GM19438 (cell line): ENCODE measurements around the gene UNC5C.

Experiments
- ATAC-seq: cut with Tn5 transposase; IDR thresholded peaks from one replicate; pipeline ENCODE4 v1.9.1; 2021; ENCODE audit warnings: low read depth; ENCODE audit not compliant: unreplicated experiment

Gene UNC5C

DNA sequence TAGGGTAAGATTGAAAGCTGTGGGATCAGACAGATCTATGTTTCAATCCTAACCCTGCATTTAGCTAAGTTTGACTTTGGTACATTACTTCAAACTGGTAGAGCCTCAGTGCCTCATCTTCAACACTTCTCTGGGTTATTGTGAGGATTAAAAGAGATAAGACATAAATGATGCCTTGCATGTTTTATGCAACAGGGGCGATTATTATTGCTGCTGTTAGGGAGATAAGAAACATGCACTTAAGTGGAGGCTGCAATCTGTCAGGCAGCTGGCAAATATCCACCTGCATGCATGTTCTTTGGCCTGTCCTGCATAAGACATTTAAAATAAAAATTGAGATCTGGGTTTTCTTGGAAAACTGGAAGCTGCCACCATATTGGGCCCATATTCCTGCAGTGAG is 24.6 kb downstream of the UNC5C start:
- no peak for ATAC-seq

DNA sequence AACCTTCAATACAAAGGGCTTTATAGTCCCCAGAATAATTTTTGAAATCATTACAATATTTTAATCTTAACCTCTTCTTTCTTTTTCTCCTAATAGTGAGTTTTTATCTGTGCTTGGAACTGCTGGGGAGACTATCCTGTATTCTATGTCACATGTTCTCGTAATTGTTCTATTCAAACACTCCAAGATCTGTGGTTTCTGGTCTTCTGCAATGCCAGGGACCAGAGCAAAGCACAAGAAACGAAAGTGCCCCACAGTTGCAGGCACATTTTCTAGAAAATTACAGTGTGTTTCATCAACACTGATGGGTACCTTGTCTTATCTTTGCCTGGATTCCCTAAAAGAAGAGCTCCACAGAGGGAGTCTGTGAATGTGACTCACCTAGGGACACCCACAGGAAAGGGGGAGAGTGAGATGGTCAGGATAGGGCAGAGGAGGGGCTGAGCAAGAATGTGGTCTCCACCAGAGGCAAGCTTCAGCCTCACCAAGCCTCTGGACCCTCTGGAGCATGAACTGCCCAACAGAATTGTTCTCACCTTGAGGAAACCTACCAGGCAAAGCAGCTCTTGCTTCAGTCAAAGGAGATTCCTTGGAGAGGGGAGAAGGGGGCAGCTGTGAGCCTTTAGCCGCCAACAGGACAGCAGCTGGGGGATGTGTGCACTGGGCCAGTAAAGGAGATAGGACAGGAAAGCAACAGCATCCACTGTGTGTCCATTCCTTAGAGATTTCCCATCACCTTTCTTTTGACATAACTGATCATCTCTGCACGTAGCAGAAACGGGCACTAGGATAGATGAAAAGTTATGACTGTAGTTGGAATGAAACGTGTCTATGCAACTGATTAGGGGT is 25.9 kb downstream of the UNC5C start:
- ATAC-seq = no peak

DNA sequence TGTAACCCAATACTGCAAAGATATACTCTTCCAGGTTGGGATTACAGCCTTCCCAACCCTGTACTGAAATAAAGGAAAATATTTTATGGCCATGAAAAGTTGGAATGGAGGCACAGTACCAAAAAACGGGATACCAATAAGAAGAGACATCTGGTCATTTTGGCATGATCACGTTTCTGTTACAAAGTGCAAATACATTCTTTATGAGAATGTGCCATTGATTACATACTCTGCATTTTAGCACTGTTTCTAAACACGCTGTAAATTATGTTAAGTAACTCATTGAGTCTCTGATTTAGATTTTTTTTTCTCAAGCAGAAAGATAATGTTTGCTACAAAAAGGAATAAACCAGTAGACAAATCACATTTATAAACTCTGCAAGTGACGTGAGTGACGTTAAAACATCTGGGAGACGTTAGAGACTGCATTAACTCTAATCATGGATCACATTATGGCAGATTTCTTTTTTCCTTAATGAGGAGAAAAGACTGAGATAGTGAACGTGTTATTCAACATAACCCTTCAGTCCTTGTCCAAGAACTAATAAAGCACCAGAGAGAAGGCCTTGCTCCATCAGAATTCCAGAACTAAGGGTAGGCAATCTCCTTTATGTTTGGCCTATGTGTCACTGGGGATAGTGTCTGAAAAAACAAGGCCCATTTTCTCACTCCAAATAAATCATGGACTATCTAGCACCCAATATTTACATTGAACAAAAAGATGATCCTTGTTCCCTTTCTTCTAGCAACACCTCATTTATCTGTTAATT is 31.0 kb downstream of the UNC5C start:
- no peak for ATAC-seq

DNA sequence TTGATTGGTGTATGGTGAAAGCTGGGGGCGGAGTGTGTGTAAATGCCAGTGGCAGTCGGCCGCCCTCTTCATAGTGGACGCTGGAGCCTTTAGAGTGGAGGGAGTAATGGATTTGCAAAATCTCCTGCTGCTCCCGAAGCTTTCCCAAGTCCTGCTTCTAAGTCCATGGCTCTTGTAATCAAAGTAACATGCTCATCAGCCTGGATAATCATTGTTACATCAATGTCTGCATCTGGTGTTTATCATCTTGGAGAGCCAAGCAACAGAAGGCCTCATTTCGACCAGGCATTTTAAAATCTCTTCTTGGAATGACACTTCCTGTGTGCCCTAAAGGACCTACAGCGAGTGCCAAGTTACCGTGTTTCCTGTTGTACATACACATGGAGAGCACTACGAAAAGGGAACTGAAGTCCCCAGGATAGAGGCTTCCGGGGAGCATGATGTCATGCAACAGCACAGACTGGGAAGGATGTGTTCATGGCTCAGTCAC is 32.2 kb downstream of the UNC5C start:
- ATAC-seq = no peak

DNA sequence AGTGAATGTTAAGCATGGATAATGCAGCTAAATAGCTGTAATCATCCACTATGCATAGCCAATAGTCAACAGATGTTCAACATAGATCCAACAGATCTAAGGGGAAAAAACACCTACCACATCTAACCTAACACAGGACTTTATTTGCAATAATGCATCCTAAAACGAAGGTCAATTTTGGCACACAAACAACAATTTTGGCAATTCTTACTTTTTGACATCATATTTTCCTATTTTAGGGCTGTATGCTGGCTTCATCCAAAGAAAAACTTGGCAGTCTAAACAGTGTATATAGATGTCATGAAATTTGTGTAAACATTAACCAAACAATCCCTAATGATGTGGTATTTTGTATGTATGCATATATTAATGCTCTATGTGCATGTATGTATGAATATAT is 33.2 kb downstream of the UNC5C start:
- ATAC-seq = no peak

DNA sequence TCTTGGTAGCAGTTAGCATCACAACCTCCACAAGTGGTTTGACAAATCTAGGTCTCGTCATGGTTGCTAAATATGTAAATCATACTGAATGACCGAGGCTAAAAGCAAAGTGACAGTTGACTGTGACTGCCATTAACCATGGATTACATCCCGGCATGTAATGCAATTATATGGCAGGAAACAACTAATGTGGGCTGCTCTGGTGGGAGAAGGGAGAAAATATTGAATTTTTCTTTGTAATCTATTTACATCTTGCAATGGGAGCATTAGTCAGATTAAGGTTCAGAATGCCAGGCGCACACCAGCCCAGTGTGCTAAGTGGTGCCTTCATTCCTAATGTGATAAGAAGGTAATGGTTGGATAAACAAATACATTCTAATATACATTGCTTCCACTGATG is 35.8 kb downstream of the UNC5C start:
- ATAC-seq = no peak

DNA sequence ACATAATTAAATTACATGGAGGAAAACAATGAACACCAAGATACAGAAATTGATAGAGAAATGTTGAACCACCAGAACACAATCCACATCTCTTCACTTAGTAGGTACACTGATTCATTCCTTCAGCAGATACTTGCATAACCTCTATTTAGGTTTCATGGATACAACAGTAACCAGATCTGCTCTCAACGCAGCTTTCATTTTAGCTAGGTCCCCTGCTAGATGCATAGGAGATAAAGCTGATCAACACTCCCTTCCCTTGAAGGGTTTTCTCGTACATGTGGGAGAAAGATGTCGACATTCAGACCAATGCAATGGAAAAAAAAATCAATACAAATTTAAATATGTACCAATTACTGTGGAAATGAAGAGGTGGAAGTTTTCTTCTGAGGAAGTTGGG is 37.3 kb downstream of the UNC5C start:
- ATAC-seq = no peak

DNA sequence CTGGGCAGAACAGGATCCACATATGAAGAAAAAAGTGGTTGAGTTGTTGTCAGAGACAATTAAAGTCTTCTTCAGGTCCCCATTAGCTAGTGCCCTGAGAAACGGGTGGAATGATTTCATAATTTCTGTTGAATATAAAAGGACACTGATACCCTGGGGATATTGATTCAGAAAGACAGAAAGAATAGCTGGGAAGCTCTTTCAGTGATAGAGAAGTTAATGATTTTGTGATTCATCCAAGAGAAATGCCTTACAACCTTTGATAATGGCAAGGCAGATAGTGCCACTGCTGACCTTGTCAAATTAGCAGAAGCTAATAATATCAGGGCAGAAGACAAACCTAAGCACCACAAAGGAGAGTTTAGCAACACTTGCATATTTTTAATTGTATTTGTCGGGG is 37.9 kb downstream of the UNC5C start:
- ATAC-seq = no peak

DNA sequence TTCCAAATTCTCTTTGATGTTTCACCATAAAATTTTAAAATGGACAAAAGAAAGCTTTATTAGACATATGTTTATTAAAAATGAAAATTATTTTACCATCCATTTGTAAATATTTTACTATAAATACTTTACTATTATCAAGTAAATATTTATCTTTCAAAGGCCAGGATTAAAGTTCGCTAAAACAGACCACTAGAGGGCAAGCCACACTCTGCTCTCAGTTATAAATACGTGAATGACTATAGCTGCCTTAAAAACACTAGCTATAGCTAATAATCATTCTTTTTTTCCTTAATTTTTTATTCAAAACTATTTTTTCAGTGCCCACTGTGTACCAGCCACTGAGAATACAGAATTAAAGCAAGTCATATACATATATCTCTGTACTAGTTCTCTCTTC is 38.6 kb downstream of the UNC5C start:
- no peak for ATAC-seq

DNA sequence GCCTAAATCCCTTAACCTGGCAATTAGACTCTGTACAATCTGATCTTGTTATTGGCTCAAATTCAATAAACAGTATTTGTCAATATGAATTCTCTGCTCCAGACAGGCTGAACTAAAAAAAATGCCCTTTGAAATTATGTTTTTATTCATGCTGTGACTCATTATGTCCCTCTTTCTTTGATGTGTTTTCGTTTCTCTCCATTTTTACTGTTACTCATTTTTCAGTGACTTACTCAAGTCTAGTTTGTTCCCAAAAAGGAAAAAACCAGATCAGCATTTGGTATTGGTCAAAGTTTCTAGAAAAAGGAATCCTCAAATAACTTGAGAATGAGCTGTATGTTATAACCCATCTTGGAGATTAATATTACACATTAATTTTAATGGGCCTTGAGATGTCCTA is 40.4 kb downstream of the UNC5C start:
- no peak for ATAC-seq

DNA sequence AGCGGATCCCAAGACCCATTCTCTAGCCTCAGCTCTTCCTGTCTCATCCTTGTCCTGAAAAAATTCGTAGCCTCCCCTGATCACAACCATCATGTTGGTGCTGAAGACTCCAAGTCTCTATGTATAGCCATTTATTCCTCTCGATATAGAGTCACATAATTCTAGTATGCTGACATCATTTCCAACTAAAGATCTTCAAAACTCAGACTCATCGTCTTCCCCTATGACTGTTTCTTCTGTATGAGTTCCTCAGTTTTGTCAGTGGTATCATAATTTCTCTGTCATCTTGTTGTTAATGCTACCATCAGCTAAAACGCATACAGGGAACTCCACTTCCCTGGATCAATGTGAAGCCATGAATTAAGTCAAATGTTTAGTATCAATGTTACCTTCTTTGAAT is 41.2 kb downstream of the UNC5C start:
- ATAC-seq = no peak

DNA sequence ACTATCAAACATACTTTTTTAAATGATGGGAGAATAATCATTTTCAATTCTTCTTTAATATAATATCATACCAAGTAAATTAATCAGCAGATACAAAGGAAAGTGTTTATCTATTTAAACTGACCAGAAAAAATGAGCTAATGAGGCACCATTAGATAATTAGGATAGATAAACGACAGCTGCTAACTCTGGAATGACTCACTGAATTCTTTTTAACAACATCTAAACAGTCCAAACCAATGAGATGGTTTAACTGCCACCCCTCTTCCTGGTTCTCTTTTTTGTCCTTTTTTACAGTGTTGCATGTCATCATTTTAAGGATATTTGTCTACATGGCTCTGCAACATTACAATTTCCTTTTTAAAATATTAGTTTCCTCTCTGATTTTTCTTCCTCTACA is 41.6 kb downstream of the UNC5C start:
- ATAC-seq = no peak

DNA sequence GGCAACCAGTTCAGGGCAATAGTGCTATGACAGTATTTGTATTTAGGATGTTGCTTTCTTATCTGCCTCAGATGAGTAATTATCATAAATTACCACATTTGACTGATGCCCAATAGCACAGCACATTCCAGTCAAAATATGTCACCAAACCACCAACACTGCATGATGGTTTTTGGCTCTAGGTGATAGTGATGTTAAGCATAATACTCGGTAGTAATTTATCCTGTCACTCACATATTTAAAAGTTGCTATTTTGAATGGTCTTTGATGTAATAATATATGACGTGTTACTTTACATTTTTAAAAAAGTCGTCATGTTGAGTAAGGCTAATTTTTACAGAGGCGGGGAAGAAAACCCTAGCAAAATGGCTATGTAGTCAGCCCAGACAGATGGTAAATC is 42.5 kb downstream of the UNC5C start:
- no peak for ATAC-seq

DNA sequence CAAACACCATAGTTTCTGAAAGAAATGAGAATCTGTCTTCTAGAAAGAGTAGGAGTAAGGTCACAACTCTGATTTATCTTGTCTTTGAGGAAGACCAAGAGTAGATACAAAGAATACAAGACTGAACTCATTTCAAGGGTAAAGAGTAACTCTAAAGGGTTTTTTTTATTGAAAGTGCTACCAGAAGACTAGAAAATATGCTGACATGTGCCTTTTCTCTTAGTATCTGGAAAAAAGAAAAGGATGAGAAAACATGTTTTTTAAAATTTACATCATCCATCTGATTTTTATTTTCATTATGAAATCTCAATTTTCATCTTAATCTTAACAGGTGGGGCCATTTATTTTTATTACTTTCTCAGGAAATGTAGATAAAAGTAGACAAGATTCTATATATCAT is 43.0 kb downstream of the UNC5C start:
- no peak for ATAC-seq

DNA sequence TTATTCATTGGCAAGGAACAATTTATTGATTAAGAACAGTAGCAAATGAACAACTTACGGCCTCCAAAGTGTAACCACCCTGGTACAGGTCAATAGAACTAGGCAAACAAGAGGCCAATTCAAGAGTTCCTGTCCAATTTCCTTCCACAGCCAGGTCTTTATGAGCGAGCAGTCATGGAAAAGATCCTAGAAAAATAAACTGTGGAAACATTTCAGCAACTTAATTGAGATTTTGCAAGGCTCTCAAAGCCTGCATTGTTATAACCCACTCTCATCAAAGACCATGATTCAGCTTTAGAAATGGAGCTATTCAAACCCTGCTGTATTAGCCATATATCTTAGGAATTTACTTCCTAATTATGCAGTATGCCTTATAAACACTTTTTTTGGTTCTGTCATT is 43.6 kb downstream of the UNC5C start:
- ATAC-seq = no peak

DNA sequence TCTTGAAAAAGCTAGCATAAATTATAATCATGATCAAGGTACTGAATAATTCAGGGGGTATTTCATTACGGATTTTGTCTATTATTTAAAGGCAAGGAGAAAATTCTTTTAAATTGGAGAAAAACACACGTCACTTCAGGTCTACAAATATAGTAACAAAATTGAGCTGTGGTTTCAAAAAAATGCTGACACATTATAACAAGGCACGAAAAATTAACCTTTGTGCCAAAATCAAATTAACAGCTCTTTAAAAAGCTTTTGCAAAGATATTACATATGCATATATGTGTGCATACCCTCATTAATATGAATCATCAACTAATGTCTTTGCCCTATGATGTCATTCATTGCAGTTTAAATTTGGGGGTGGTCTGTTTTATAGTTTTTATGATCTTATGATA is 44.3 kb downstream of the UNC5C start:
- ATAC-seq = no peak

DNA sequence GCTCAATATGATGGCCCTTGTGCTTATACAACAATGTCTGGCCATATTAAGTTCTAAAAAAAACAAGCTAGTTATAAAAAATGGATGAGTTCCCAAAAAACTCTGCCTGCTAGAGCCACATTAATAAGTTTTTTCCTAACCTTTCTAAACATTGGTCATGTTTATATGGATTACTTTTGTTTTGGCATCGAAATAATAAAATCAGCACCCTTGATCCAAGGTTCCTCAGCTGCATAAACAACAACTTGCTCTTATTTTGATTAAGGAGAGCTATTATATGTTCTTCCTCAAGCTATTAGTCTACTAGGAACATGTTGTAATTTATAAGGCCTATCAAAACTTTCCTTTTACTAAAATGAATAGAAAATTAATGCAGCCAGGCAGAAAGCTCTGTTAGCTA is 48.4 kb downstream of the UNC5C start:
- ATAC-seq = no peak

DNA sequence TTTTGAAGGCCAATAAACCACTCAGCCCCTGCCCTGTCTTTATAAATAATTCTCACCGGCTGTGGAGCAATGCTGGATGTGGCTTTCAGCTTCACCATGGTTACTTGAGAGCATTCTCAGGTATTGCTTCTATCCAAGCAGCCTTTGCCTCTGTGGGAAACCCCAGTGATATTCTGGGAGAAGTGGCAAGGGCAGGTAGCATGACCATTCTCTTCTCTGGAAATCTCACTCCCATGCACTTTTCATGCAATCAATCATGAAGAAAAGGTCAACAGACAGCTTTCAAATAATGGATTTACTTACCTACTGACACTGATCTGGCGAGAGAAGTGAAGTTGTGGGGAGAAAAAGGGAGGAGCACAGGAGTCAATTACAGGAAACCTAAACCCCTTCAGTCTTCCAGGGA is 49.5 kb downstream of the UNC5C start:
- ATAC-seq = no peak

DNA sequence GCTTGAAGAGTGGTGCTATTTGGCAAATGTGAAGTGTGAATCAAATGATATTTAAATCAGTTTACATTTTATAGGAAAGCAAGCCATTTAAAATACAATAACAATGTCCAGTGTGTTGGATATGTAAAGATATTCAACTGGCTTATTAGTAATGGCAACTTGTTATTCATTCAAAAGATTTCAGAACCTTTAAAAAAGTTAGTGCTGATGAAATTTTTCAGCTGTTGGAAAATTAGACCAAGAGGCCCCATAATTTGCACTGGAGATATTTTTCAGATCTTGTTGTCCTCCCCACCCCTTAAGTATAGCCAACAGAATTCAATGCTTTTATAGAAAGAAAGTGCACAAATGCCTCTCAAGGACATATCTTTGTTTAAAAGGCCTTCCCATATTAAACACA is 54.6 kb downstream of the UNC5C start:
- no peak for ATAC-seq

DNA sequence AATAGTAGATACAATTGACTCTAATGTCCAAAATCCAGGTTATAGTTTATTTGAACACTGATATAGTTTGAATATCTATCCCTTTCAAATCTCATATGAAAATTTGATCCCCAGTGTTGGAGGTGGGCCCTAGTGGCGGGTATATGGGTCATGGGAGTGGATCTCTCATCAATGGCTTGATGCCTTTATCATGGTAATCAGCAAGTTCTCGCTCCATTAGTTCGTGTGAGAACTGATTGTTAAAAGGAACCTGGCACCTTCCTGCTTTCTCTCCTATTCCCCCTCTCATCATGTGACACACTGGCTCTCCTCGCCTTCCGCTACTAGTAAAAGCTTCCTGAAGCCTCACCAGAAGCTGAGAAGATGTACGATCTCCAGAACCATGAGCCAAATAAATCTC is 70.1 kb downstream of the UNC5C start:
- ATAC-seq = no peak

DNA sequence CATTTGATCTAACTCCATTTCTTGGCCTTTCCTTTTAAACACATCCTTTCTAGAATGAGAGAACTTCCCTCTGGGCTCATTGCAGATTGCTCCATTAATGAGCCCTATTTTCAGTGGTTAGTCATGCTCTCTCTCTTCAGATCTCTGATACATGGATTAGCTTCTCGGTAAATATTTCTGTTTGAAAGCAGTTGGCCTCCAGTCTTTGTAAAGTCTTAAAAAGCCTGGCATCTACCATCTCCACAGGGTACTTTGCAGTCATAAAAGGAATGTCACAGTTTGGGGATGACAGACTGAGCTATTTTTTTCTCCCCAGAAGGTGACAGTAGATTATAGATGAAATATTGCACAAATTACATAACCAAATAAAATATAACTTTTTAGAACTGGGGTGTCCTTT is 72.7 kb downstream of the UNC5C start:
- ATAC-seq = no peak

DNA sequence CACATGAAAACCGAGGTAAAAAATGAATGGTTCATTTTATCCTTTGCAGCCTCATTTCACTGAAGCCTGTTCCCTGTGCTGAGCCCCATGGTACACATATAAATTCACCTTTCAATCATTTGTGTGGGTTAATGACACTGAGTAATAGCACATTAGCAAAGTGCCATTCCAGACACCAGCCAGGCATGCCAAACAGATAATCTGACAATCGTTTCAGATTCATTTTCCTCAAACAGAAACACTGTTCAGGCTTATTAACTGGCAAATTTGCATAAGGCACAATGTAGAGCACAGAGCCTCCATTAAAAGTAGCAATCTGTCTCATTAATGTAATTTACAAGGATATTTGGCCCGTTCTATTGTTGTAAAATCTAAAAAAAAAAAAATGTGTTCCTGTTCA is 76.2 kb downstream of the UNC5C start:
- no peak for ATAC-seq
